Sigmoid colon (tissue), 7 donors: ENCODE data around the gene NTHL1. TPM values are rescaled to one million over a fixed set of nuclear protein-coding genes. Genes with fewer than 3 reads are reported as not detected.

ENCODE experiments used
- DNase-seq: peaks from one replicate; pipeline ENCODE4 v3.0.0-alpha.2; 2019
- H3K27ac ChIP-seq, 4 donors: fragments of 200-600 bp; sonication (generic); one replicate each; pipeline ENCODE4 v1.5.1; 2016 to 2019; ENCODE audit warnings: mild to moderate bottlenecking in 1 of 4
- H3K27me3 ChIP-seq, 3 donors: fragments of 200-600 bp; sonication (generic); one replicate each; pipeline ENCODE4 v1.5.1; 2019; ENCODE audit warnings: mild to moderate bottlenecking in 1 of 3
- H3K36me3 ChIP-seq, 4 donors: fragments of 200-600 bp; sonication (generic); one replicate each; pipeline ENCODE4 v1.5.1; 2016 to 2019
- H3K4me1 ChIP-seq, 4 donors: fragments of 200-600 bp; sonication (generic); one replicate each; pipeline ENCODE4 v1.5.1; 2017 to 2019
- H3K4me3 ChIP-seq, 4 donors: fragments of 200-600 bp; sonication (generic); one replicate each; pipeline ENCODE4 v1.5.1; 2017 to 2019; ENCODE audit warnings: mild to moderate bottlenecking in 2 of 4, moderate library complexity in 1 of 4
- H3K9me3 ChIP-seq, 4 donors: fragments of 200-600 bp in 3 of 4; sonication (generic) in 3 of 4; one replicate each; pipeline versions ENCODE4 v1.5.1 to v1.6.1; 2013 to 2019
- EP300 ChIP-seq, 4 donors: sonication (generic); formaldehyde crosslinking; IDR thresholded peaks; one replicate each; pipeline ENCODE4 v1.6.1; 2017; ENCODE audit warnings: antibody characterized with exemption in 4 of 4
- POLR2A ChIP-seq, 2 donors: fragments of 450-650 bp; IDR thresholded peaks; one replicate each; pipeline ENCODE4 v1.6.1; 2016; ENCODE audit warnings: antibody characterized with exemption in 2 of 2, mild to moderate bottlenecking in 2 of 2, moderate library complexity in 2 of 2
- POLR2AphosphoS5 ChIP-seq, 4 donors: sonication (generic); formaldehyde crosslinking; IDR thresholded peaks; one replicate each; pipeline ENCODE4 v1.6.1; 2017; ENCODE audit warnings: antibody characterized with exemption in 4 of 4
- WGBS, 2 donors: extraction: QIAGEN DNeasy Blood & Tissue Kit; methylation state at CpG; one replicate each; pipeline ENCODE4 v1.1.7; 2013; 5-methylcytosine and 5-hydroxymethylcytosine counted together
- intact Hi-C: fragments of 100-400 bp; cut with DNase I; formaldehyde crosslinking; loops from one replicate; pipeline ENCODE4 v1.15.1; 2023
- polyA plus RNA-seq, 3 donors: library from polyadenylated mRNA; stranded (reverse); fragments of 200-250 nt; gene quantifications; one replicate each; pipeline ENCODE4 v1.2.3, GENCODE V29; 2013
- total RNA-seq, 4 donors: library from RNA; depleted of rRNA; stranded (reverse); fragments of >200 nt; gene quantifications; one replicate each; pipeline ENCODE4 v1.1.0, GENCODE V29; 2016
- TF ChIP-seq, protein P1 (sequence below), 4 experiments: fragments of 450-650 bp in 3 of 4; fragments of 200-600 bp in 1 of 4; IDR thresholded peaks; one replicate each; pipeline ENCODE4 v1.5.1; 2016 to 2019; ENCODE audit warnings: antibody characterized with exemption in 4 of 4, mild to moderate bottlenecking in 3 of 4, moderate library complexity in 2 of 4
- donor health status: healthy with polysubstance abuse.
- donor health status: Bipolar disorder and iron deficiency.
- donor health status: healthy.

Gene NTHL1
- total and polyA plus RNA-seq, 7 donors: 18.4 to 44.5 (median 28.5) TPM

DNA sequence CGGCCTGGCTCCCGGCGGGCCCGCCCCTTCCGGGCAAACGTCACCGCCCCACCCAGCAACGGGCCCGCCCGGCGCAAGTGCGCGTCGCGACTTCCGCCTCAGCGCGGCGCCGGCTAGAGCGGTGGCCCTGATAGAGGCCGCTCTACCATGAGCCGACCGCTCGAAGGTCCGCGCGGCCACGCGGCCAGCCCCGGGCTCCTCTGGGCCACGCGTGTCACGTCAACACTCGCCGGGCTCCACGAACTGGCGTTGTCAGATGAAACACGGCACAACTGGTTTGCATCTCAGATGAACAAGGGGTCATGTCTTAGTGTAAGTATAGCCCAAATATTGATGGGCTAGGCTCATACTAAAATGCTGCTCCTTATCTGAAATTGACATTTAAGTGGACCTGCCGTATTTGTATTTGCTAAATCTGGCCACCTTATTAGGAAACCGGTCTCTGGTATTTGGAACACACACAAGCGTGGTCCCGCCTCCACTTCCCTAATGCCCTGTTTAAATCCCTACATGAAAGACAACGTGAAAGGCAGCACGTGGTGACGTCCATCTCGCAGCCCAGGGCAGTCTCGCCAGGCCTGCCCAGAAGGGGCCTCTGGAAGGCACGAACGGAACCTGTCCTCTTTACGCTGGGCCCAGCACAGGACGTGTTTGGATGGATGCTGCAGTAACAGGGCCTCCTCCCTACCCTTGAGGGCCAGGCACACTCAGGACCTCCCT is 37.7 kb downstream of the NTHL1 start, which contains the start of gene ZNF598:
TSS of gene ZNF598 (minus strand) at position 31 of the 720 bp plus-strand sequence.
- 2 to 4% methylated on average over 52 of the region's 52 CpGs for WGBS, 2 donors
- Histone ChIP-seq H3K27ac (peak within 1 kb of the TSS; percentile 78 to 97 (median 92)), H3K4me1 (peaks cover 0 to 54% (median 46%) of the 10 kb centered on the region in 4 donors), H3K36me3 (no peaks in the 10 kb centered on the region), H3K27me3 (no peaks in the 10 kb centered on the region), H3K4me3 (peak within 1 kb of the TSS; percentile 55 to 99 (median 77)), H3K9me3 (no peaks in the 10 kb centered on the region)
- intact Hi-C loops: no loop called here
- TF ChIP-seq POLR2A (IDR thresholded peaks at IDR 0.05) (peak; percentile 92 to 95), POLR2AphosphoS5 (IDR thresholded peaks at IDR 0.05) (peak; percentile 85 to 96 (median 92))
- TF ChIP-seq, protein P1, sequence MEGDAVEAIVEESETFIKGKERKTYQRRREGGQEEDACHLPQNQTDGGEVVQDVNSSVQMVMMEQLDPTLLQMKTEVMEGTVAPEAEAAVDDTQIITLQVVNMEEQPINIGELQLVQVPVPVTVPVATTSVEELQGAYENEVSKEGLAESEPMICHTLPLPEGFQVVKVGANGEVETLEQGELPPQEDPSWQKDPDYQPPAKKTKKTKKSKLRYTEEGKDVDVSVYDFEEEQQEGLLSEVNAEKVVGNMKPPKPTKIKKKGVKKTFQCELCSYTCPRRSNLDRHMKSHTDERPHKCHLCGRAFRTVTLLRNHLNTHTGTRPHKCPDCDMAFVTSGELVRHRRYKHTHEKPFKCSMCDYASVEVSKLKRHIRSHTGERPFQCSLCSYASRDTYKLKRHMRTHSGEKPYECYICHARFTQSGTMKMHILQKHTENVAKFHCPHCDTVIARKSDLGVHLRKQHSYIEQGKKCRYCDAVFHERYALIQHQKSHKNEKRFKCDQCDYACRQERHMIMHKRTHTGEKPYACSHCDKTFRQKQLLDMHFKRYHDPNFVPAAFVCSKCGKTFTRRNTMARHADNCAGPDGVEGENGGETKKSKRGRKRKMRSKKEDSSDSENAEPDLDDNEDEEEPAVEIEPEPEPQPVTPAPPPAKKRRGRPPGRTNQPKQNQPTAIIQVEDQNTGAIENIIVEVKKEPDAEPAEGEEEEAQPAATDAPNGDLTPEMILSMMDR (IDR thresholded peaks at IDR 0.05): no peak
- DNase-seq: peak; percentile 91

DNA sequence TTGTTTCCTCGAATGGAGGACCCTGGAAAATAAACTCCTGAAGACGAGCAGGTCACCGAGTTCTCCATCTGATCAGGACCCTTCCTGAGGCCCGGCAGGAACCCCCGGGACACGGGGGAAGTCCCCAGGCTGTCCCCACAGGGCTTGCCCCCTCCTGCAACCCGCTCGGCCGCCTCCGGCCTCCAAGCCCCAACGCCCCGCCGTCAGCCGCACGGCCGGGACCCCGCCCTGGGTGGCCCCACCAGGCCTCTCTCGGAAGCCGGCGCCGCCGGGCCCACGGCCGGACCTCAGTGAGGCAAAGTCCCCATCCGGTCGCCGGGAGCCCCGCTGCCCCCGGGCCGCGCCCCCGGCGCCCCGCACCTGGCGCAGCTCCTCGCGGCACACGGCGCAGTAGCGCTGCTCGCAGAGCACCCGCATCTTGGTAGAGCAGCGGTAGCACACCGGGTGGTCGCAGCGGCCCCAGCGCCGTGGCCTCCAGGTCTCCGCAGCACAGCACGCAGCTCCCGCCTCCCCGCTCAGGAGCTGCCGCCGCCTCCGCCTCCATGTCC is 38.4 kb downstream of the NTHL1 start:
- intact Hi-C loops: no loop called here
- Histone ChIP-seq H3K27ac (peak overlapping the region; percentile 78 to 97 (median 92)), H3K4me1 (peaks cover 0 to 62% (median 53%) of the 10 kb centered on the region in 4 donors), H3K4me3 (peak overlapping the region; percentile 55 to 99 (median 77)), H3K36me3 (no peaks in the 10 kb centered on the region), H3K27me3 (no peaks in the 10 kb centered on the region), H3K9me3 (no peaks in the 10 kb centered on the region)
- 1% methylated on average over 55 of the region's 55 CpGs for WGBS, 2 donors
- TF ChIP-seq POLR2A (IDR thresholded peaks at IDR 0.05) (no peak), EP300 (IDR thresholded peaks at IDR 0.05) (no peak), POLR2AphosphoS5 (IDR thresholded peaks at IDR 0.05) (no peak)
- TF ChIP-seq, protein P1 (IDR thresholded peaks at IDR 0.05): no peak
- no peak for DNase-seq

DNA sequence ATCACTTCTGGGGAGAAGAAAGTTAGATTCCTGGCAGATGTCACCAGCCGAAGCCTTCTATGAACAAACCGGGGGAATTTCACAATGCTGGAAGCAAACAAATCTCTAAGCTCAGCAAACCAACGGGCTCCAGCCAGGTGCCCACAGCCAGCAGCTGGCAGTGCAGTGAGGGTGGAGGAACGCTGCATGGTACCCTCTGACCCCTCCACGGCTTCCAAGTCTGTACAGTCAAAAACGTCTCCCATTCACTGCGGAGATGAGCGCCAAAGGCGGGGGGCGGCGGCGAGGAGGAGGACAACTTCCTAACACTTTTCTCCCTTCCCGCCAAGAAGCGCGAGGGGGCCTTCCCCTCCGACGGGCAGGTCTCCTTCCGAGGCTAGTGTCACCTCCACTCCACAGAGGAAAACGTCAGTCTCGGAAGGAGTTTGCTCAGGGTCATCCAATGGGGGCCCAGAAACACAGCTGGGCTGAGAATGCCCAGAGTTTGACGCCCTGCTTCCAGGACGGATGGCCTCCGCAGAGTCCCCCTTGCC is 38.9 kb downstream of the NTHL1 start:
- no peaks in the 10 kb centered on the region for H3K27me3 ChIP-seq
- no peak for TF ChIP-seq POLR2AphosphoS5 (IDR thresholded peaks at IDR 0.05)
- TF ChIP-seq, protein P1 (IDR thresholded peaks at IDR 0.05): no peak
- no peak for TF ChIP-seq POLR2A (IDR thresholded peaks at IDR 0.05)
- no peak for TF ChIP-seq EP300 (IDR thresholded peaks at IDR 0.05)
- intact Hi-C loops: no loop called here
- H3K27ac ChIP-seq: peak overlapping the region; percentile 78 to 97 (median 92)
- peaks cover 0 to 67% (median 59%) of the 10 kb centered on the region in 4 donors for H3K4me1 ChIP-seq
- H3K9me3 ChIP-seq: no peaks in the 10 kb centered on the region
- H3K4me3 ChIP-seq: peak overlapping the region; percentile 55 to 99 (median 77)
- no peak for DNase-seq
- WGBS, 2 donors: 1 to 2% methylated on average over 23 of the region's 23 CpGs
- H3K36me3 ChIP-seq: no peaks in the 10 kb centered on the region

DNA sequence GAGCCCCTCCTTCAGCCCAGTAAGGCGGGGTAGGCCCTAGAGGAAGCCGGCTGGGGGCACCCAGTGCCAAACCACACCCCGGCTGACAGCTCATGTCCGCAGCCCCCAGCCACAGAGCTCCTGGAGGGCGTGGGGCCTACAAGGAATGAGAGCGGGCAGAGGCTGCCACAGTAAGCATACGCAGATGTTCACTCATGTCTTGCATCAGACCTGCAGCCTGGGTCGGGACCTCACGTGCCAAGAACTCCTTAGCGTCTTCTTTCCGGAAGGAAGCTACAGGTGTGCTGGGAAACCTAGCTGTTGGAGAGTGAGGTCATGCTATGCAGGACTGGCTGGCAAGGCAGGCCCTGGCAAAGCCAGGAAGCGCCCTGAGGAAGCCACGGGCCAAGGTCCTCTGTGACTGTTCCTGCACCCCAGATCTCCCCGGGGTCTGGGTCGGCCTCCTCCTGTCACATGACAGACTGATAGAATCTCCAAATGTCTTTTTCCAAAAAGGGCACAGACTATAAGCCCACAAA is 39.6 kb downstream of the NTHL1 start:
- Histone ChIP-seq H3K36me3 (peaks cover 0 to 5% (median 2%) of the 10 kb centered on the region in 4 donors), H3K4me1 (peaks cover 0 to 73% (median 61%) of the 10 kb centered on the region in 4 donors), H3K4me3 (peak overlapping the region in 3 of 4 donors; percentile 74 to 99 (median 80)), H3K27ac (peak overlapping the region in 3 of 4 donors; percentile 78 to 97 (median 89)), H3K27me3 (no peaks in the 10 kb centered on the region), H3K9me3 (no peaks in the 10 kb centered on the region)
- 8 to 28% methylated on average over 15 of the region's 15 CpGs for WGBS, 2 donors
- DNase-seq: no peak
- intact Hi-C loops: no loop called here
- no peak for TF ChIP-seq EP300 (IDR thresholded peaks at IDR 0.05)
- TF ChIP-seq, protein P1 (IDR thresholded peaks at IDR 0.05): no peak
- no peak for TF ChIP-seq POLR2A (IDR thresholded peaks at IDR 0.05)
- no peak for TF ChIP-seq POLR2AphosphoS5 (IDR thresholded peaks at IDR 0.05)
